CD4-positive, alpha-beta T cell treated with Interleukin-12 subunit alpha and Interleukin-12 subunit beta, for 1 hour (primary cell): ENCODE measurements around the gene KLF2.

Experiments
- DNase-seq: peaks from one replicate; pipeline ENCODE4 v3.0.0-alpha.2; 2020

Gene KLF2

GRCh38 chr19:16309643-16310042, 15.0 kb upstream of the KLF2 start:
- DNase-seq, result no peak

- DNase-seq, result no peak
These were observed 8.7 kb upstream of the KLF2 start for GRCh38 chr19:16315825-16316505.

- DNase-seq, result no peak
These were observed 8.1 kb upstream of the KLF2 start for GRCh38 chr19:16316506-16316882.

- peak; percentile 57 for DNase-seq
These were observed 5.1 kb upstream of the KLF2 start for GRCh38 chr19:16319481-16319880.

- no peak for DNase-seq
These were observed 3.6 kb upstream of the KLF2 start for GRCh38 chr19:16320987-16321386.

GRCh38 chr19:16325161-16325527, 518 bp downstream of the KLF2 start:
- DNase-seq, result no peak

GRCh38 chr19:16325641-16326400, 1.2 kb downstream of the KLF2 start:
- DNase-seq, result peak; percentile 70

- peak; percentile 68 for DNase-seq
These were observed 2.0 kb downstream of the KLF2 start for GRCh38 chr19:16326401-16327168.

GRCh38 chr19:16327169-16327475, 2.5 kb downstream of the KLF2 start:
- DNase-seq, result no peak

- DNase-seq, result peak; percentile 50
These were observed 2.9 kb downstream of the KLF2 start for GRCh38 chr19:16327501-16327900.

GRCh38 chr19:16327911-16328823, 3.5 kb downstream of the KLF2 start:
- peak; percentile 80 for DNase-seq

- peak; percentile 87 for DNase-seq
These were observed 4.3 kb downstream of the KLF2 start for GRCh38 chr19:16328824-16329482.

GRCh38 chr19:16330368-16330801, 5.8 kb downstream of the KLF2 start:
- peak; percentile 96 for DNase-seq

GRCh38 chr19:16330806-16331690, 6.4 kb downstream of the KLF2 start:
- peak; percentile 65 for DNase-seq

- DNase-seq, result no peak
These were observed 8.5 kb downstream of the KLF2 start for GRCh38 chr19:16333001-16333586.

- DNase-seq, result no peak
These were observed 9.8 kb downstream of the KLF2 start for GRCh38 chr19:16334411-16334810.

GRCh38 chr19:16335226-16335625, 10.6 kb downstream of the KLF2 start:
- peak; percentile 60 for DNase-seq

GRCh38 chr19:16336571-16336970, 11.9 kb downstream of the KLF2 start:
- DNase-seq, result no peak

GRCh38 chr19:16337809-16338469, 13.3 kb downstream of the KLF2 start:
- no peak for DNase-seq
